HG02571 (cell line): ENCODE measurements around the gene EEF2K.
"Not testable (repeated sequence)": the region's sequence is repeated elsewhere in the genome, so short reads cannot be mapped to it uniquely, and the experiment has no call there.

ENCODE experiments used
- ATAC-seq: cut with Tn5 transposase; IDR thresholded peaks from one replicate; pipeline ENCODE4 v1.9.1; 2021; ENCODE audit warnings: mild to moderate bottlenecking, moderate library complexity; ENCODE audit not compliant: unreplicated experiment

EEF2K gene

GRCh38 chr16:22210285-22210684 is 4.2 kb downstream of the EEF2K start:
- ATAC-seq, result no peak

DNA sequence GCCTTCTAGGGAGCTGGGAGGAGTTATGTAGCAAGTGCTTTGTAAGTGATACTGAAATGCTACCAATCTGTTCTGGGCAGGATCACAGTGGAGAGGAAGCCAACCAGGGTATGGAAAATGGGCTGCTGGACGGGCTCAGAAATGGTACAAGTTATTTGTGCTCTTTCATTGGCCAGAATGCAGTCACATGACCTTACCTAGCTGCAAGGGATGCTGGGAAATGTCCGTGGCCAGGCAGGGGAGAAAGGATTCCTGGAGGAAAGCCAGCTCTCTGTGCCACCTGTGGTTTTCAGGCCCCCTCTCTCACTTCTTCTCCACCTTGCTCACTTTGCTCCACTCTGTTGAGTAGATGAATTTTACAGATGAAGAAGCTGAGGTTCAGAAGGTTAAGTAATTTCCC is 4.8 kb downstream of the EEF2K start:
- ATAC-seq, result no peak

DNA sequence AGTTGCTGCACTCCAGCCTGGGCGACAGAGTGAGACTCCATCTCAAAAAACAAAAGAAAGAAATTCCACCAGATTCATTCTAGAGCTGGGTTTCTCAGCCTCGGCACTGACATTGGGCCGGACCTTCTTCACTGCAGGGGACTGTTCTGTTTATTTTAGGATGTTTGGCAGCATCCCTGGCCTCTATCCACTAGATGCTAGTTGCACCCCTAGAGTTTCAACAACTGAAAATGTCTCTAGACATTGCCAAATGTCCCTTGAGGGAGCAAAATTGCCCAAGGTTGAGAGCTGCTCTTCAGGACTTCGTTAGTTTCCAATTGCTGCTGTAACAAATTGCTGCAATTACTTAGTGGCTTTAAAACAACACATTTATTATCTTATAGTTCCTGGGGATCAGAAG is 7.2 kb downstream of the EEF2K start:
- ATAC-seq, result no peak

GRCh38 chr16:22213801-22214200 is 7.7 kb downstream of the EEF2K start:
- no peak for ATAC-seq

DNA sequence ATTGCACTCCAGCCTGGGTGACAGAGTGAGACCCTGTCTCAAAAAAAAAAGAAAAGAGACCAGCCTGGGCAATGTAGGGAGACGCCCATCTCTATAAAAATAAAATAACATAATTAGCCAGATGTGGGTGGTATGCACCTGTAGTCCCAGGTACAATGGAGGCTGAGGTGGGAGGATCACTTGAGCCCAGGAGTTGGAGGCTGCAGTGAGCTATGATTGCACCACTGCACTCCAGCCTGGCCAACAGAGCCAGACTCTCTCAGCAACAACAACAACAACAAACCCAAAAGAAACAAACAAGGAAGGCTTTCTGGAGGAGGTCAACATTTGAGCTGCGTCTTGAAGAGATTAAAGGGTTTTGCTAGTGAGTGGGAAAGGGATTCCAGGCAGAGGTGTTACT is 8.3 kb downstream of the EEF2K start:
- ATAC-seq, result no peak

DNA sequence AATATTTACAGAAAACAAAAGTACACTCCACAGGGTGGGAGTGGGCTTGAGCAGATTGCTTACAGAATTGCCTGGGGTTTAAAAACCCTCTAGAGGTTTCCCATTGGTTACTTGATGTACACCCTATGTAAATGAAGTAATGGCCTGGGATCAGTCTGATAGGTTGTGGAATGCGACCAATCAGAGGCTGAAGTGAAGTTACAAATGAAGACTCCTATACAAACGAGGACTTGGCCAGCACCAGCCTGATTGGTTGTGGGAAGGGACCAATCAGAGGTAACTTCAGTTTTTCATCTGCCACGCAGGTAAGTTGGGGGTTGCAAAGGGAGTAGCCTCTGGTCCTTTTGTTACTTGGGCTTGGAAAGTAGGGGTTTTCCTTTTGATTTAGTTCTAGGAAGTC is 8.8 kb downstream of the EEF2K start:
- ATAC-seq, result no peak

GRCh38 chr16:22216191-22216831 is 10.2 kb downstream of the EEF2K start:
- ATAC-seq, result no peak

- ATAC-seq, result not testable (repeated sequence)
Observed at GRCh38 chr16:22216832-22217225, 10.8 kb downstream of the EEF2K start.

DNA sequence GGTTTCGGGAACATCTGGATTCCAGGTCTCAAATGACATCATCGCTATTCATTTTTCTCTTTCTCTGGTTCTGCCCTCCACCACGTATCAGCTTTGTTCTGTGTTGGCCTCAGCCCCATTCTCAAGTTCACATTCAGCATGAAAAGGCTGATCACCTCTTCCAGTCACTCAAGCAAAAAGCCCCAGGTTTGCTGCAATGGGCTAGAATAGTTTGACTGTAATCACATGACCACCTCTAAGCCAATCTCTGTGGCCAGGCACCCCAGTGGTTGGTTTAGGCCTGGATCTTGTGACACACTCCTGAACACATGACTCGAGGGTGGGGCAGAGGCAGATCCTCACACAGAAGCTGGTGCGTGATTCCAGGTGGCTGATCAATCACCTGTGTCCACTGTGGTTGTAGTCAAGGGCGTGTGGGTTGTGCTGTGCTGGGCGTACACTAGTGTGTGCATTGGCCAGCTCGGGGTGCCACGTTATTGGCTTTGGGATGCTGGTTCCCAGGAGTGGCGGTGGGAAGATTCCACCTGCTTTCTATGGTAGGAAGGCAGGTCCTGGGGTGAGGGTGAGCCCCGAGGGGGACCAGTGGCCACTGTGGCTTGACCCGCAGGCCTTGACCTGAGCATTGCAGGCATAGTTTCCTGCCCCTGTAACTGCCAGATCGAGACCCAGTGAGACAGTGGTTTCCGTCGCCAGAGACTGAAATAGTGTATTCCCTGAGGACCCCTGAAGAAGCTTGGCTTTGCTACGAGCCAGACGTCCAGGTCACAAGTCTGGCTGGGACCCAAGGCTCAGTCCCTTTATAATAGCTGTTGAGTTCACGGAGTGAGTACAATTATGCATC is 12.0 kb downstream of the EEF2K start:
- ATAC-seq, result peak; percentile 80

DNA sequence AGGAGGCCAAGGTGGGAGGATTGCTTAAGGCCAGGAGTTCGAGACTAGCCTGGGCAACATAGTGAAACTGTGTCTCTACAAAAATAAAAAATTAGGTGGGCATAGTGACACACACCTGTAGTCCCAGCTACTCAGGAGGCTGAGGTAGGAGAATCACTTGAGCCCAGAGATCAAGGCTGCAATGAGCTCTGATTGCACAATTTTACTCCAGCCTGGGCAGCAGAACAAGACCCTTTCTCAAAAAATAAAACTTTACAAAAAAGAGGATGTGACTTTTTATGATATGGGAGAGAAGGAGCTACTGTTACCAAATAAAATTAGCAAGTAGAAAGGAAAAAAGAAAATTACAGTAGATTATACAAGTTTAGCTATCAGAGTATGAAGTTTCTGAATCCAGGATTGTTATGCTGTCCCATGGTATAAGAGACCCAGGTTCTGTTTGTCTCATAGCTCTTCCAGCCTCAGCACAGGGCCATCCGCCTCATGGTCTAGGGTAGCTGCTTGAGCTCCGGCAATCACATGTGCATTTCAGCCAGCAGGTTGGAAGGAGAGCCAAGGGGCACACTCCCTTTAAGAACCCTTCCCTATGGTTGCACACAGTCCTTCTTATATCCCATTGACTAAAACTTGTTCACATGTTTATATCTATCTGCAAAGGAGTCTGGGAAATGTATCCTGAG is 13.5 kb downstream of the EEF2K start:
- ATAC-seq, result no peak

- no peak for ATAC-seq
Observed at GRCh38 chr16:22220069-22220440, 14.0 kb downstream of the EEF2K start.

DNA sequence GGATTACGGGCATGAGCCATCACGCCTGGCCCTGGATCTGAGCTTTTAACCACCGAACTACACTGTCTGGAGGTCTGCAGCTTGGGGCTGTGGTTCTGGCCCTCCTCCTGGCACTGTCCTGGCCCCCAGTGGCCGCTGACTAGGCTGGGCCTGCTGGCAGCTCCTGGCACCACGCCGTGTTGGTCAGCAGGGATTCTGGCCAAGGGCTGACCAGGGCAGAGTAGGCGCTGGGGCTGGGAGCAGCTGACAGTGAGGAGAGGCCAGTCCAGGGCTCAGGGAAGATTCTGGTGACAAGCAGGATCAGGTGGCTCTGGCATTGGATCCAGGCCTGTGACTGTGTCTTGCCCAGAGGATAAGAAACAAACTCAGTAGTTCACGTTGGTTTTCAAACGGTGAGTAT is 14.6 kb downstream of the EEF2K start:
- no peak for ATAC-seq

DNA sequence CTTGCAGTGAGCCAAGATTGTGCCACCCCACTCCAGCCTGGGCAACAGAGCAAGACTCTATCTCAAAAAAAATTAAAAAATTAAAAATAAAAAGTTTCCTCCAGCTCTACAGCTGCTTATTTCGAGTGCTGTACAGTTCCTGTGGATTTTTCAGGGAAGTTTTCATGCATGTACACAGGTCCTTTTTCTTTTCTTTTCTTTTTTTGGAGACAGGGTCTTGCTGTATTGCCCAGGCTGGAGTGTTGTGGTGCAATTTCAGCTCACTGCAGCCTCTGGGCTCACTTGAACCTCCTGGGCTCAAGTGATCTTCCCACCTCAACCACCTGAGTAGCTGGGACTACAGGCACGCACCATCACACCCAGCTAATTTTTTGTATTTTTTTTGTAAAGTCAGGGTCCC is 15.9 kb downstream of the EEF2K start:
- ATAC-seq, result no peak

DNA sequence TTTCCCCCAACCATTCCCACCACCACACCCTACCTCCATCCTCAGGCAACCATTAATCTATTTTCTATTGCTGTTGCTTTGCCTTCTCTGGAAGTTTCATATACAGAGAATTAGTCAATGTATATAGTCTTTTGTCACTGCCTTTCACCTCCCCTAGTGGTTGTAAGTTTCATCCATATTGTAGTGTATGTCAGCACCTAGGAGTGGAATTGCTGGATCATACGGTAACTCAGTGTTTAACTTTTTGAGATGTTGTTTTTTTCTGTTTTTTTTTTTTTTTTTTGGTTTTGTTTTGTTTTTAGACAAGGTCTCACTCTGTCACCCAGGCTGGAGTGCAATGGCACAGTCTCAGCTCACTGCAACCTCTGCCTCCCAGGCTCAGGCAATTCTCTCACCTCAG is 16.9 kb downstream of the EEF2K start:
- ATAC-seq, result no peak

- no peak for ATAC-seq
Observed at GRCh38 chr16:22225060-22225459, 19.0 kb downstream of the EEF2K start.

GRCh38 chr16:22229889-22230288 is 23.8 kb downstream of the EEF2K start:
- ATAC-seq, result no peak

- ATAC-seq, result no peak
Observed at GRCh38 chr16:22232277-22233036, 26.4 kb downstream of the EEF2K start.

DNA sequence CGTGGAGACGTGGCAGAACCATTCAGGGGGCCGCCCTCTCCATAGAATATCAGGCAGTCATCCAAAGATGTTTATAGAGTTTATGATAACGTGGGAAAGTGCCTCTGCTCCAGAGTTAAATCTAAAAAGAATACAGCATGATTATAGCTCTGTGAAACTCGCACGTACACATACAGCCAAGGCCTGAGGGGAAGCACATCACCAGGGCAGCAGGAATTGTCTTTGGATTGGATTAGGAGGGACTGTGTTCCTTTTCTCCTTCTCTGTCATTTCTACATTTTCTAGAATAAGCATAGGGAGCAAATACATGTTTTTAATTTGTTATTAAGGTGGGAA is 26.9 kb downstream of the EEF2K start:
- no peak for ATAC-seq

- ATAC-seq, result no peak
Observed at GRCh38 chr16:22235839-22236745, 30.0 kb downstream of the EEF2K start.

GRCh38 chr16:22239131-22239805 is 33.2 kb downstream of the EEF2K start:
- ATAC-seq, result no peak
